ENCODE data around the gene ITPR2.
"Not testable (repeated sequence)": the region's sequence is repeated elsewhere in the genome, so short reads cannot be mapped to it uniquely, and the experiment has no call there.

Gene ITPR2

GRCh38 chr12:26554332-26554731, 278.7 kb downstream of the ITPR2 start:
- no peak for DNase-seq

GRCh38 chr12:26551385-26551784, 281.6 kb downstream of the ITPR2 start:
- no peak for DNase-seq

- DNase-seq = no peak
These were observed 284.8 kb downstream of the ITPR2 start for GRCh38 chr12:26548227-26548626.

- no peak for DNase-seq
These were observed 286.3 kb downstream of the ITPR2 start for GRCh38 chr12:26546535-26547314.

- DNase-seq = no peak
These were observed 293.9 kb downstream of the ITPR2 start for GRCh38 chr12:26539131-26539530.

- no peak for DNase-seq
These were observed 295.3 kb downstream of the ITPR2 start for GRCh38 chr12:26537651-26538050.

- no peak for DNase-seq
These were observed 295.9 kb downstream of the ITPR2 start for GRCh38 chr12:26537126-26537525.

- DNase-seq = no peak
These were observed 297.2 kb downstream of the ITPR2 start for GRCh38 chr12:26535826-26536225.

- DNase-seq = no peak
These were observed 298.9 kb downstream of the ITPR2 start for GRCh38 chr12:26534071-26534470.

GRCh38 chr12:26533211-26533610, 299.8 kb downstream of the ITPR2 start:
- no peak for DNase-seq

GRCh38 chr12:26530461-26530860, 302.5 kb downstream of the ITPR2 start:
- no peak for DNase-seq

- DNase-seq = no peak
These were observed 304.1 kb downstream of the ITPR2 start for GRCh38 chr12:26528943-26529342.

- no peak for DNase-seq
These were observed 305.3 kb downstream of the ITPR2 start for GRCh38 chr12:26527682-26528081.

GRCh38 chr12:26524862-26525465, 308.0 kb downstream of the ITPR2 start:
- no peak for DNase-seq

GRCh38 chr12:26523708-26524150, 309.3 kb downstream of the ITPR2 start:
- peak; percentile 95 for DNase-seq

- no peak for DNase-seq
These were observed 312.1 kb downstream of the ITPR2 start for GRCh38 chr12:26520869-26521268.

- no peak for DNase-seq
These were observed 312.9 kb downstream of the ITPR2 start for GRCh38 chr12:26520109-26520508.

- DNase-seq = no peak
These were observed 313.5 kb downstream of the ITPR2 start for GRCh38 chr12:26519462-26519861.

- not testable (repeated sequence) for DNase-seq
These were observed 315.7 kb downstream of the ITPR2 start for GRCh38 chr12:26517320-26517719.

- DNase-seq = no peak
These were observed 318.6 kb downstream of the ITPR2 start for GRCh38 chr12:26514364-26514763.

- DNase-seq = no peak
These were observed 319.5 kb downstream of the ITPR2 start for GRCh38 chr12:26513363-26514043.

GRCh38 chr12:26512213-26512612, 320.8 kb downstream of the ITPR2 start:
- DNase-seq = no peak

- no peak for DNase-seq
These were observed 322.7 kb downstream of the ITPR2 start for GRCh38 chr12:26510354-26510674.

- no peak for DNase-seq
These were observed 325.4 kb downstream of the ITPR2 start for GRCh38 chr12:26507613-26508012.
